GM20000 (cell line): ENCODE results near the gene PLA2G3.

Experiments used
- DNase-seq: peaks from one replicate; pipeline ENCODE4 v3.0.0; 2012; ENCODE audit warnings: low spot score
- TF ChIP-seq, protein P1 (sequence below): IDR thresholded peaks from 2 replicates; pipeline ENCODE4 v1.5.1; 2012; ENCODE audit warnings: mild to moderate bottlenecking, control low read depth; ENCODE audit errors: extremely low read depth, missing control alignments

Gene PLA2G3, protein sequence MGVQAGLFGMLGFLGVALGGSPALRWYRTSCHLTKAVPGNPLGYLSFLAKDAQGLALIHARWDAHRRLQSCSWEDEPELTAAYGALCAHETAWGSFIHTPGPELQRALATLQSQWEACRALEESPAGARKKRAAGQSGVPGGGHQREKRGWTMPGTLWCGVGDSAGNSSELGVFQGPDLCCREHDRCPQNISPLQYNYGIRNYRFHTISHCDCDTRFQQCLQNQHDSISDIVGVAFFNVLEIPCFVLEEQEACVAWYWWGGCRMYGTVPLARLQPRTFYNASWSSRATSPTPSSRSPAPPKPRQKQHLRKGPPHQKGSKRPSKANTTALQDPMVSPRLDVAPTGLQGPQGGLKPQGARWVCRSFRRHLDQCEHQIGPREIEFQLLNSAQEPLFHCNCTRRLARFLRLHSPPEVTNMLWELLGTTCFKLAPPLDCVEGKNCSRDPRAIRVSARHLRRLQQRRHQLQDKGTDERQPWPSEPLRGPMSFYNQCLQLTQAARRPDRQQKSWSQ

DNA sequence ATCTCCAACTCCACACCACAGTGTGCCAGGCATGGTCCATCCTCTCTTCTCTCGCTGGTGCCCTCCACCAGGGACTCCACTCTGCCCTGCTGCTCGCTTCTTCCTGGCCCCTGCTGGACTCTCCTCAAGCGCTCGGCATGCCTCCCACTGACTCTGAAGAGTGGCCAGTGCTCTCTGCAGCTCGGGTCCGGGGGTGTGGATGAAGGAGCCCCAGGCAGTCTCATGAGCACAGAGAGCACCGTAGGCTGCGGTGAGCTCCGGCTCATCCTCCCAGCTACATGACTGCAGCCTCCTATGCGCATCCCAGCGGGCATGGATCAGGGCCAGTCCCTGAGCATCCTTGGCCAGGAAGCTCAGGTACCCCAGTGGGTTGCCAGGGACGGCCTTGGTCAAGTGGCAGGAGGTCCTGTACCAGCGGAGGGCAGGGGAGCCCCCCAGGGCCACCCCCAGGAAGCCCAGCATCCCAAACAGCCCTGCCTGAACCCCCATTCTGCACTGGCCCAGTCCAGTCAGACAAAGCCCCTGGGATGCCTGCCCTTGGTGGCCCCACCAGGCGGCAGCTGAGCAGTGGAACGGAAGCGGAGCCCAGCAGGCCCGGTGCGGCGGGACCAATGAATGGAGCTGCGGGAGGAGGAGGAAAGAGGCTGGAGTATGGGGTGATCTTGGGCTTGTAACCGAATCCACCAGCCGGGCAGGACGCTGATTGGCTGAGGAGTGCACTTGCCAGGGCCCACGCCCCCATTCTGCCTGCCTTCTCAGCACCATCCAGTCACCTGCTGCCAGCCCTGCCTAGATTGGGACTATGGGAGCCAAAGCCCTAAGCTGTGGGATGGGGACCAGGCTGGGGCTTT is at the start of gene PLA2G3:
PLA2G3 (minus strand) TSS at position 643 of the 851 bp plus-strand sequence; CDS start at position 489, 154 bp downstream.
- no peak for DNase-seq
- TF ChIP-seq, protein P1, sequence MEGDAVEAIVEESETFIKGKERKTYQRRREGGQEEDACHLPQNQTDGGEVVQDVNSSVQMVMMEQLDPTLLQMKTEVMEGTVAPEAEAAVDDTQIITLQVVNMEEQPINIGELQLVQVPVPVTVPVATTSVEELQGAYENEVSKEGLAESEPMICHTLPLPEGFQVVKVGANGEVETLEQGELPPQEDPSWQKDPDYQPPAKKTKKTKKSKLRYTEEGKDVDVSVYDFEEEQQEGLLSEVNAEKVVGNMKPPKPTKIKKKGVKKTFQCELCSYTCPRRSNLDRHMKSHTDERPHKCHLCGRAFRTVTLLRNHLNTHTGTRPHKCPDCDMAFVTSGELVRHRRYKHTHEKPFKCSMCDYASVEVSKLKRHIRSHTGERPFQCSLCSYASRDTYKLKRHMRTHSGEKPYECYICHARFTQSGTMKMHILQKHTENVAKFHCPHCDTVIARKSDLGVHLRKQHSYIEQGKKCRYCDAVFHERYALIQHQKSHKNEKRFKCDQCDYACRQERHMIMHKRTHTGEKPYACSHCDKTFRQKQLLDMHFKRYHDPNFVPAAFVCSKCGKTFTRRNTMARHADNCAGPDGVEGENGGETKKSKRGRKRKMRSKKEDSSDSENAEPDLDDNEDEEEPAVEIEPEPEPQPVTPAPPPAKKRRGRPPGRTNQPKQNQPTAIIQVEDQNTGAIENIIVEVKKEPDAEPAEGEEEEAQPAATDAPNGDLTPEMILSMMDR = no peak

DNA sequence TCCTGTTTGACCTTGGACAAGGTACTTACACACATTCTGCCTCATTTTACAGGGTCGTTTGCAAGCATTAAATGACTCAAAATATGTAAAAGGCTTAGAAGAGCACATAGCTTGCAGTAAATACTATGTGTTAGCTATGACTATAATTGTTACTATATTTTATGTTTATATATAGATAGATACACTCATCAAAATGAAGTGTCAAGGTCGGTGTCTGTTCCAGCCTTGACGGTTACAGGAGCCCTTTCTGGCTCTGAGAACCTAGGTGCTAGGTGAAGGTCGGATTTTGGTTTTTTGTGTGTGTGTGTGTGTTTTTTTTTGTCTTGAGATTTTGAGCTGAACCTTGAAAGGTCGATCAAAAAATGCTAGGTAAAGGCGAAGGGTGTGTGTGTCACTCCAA is 47.3 kb upstream of the PLA2G3 start:
- DNase-seq = no peak

DNA sequence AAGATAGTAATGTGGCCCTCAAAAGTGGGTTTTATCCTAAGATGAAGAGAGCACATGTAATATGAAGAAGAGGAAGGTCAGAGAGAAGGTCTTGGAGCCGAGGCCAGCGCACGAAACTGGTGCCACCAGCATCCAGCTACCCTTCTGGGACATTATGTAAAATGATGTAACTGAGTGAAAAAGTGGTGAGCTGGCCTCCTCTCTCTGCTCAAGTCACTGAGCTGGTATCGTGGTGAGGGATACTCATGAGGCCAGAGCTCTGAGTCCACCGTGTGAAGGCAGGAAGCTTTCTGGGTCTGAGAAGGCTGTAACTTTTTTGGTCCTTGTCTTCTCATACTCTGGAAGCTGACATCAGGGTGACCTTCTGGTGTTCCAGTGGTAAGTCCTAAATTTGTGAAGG is 44.7 kb upstream of the PLA2G3 start:
- TF ChIP-seq, protein P1 = no peak
- DNase-seq = no peak

More for the DNA sequence above, 47.3 kb upstream of the PLA2G3 start:
- TF ChIP-seq, protein P1 = no peak

DNA sequence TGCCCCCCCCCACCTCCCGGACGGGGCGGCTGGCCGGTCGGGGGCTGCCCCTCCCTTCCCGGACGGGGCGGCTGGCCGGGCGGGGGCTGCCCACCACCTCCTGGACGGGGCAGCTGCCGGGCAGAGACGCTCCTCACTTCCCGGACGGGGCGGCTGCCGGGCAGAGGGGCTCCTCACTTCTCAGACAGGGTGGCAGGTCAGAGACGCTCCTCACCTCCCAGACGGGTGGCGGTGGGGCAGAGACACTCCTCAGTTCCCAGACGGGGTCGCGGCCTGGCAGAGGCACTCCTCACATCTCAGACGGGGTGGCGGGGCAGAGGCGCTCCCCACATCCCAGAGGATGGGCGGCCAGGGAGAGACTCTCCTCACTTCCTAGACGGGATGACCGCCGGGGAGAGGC is 43.7 kb upstream of the PLA2G3 start:
- DNase-seq = no peak
- TF ChIP-seq, protein P1 = no peak

DNA sequence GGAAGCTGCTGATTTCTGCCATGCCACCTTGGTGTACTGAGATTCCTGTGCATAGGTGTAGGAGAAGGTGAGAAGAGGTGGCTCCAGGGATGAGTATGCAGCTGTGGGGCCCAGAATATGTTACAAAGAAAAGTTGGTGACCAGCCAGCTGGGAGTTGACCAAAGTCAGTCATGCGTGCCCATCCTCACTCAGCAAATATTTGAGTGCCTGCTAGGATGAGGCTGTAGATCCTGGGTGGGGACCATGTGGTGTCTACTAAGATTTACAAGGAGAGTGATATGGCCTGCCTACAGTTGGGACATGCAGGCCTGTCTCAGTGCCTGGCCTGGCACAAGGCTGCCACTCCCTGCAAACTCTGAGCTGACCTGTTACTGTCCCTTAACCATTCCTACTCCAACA is 39.0 kb upstream of the PLA2G3 start:
- DNase-seq = no peak
- TF ChIP-seq, protein P1 = no peak

DNA sequence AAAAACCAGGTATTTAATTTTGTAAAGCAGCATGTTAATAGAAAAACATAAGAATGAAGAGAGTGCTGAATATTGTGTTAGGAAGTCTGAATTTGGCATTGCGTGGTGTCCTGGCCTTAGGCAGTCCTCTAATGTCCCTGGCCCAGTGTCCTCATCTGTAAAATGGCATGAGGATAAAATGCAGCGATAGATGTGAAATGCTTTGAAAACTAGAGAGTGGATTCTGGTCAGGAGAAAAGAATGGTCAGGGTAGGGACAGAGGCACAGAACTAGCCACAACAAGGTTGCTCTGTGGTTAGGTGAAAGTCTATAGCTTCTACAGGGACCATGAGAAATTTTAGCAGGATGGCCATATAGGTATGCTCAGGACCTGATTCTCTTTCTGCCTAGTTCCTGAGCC is 38.6 kb upstream of the PLA2G3 start:
- TF ChIP-seq, protein P1 = no peak
- no peak for DNase-seq
